Esophagus muscularis mucosa (tissue), 4 donors: Measurements from ENCODE around the gene CCDC9B. TPM values are rescaled to one million over a fixed set of nuclear protein-coding genes. Genes with fewer than 3 reads are reported as not detected.

Source experiments
- DNase-seq: peaks from one replicate; pipeline ENCODE4 v3.0.0-alpha.2; 2017; ENCODE audit errors: extremely low spot score
- H3K27ac ChIP-seq, 4 donors: fragments of 200-600 bp; sonication (generic); replicated peaks in 1 of 4; 1 replicate in 3 of 4; 2 replicates in 1 of 4; pipeline ENCODE4 v1.5.1; 2016 to 2019; ENCODE audit warnings: mild to moderate bottlenecking in 1 of 4
- H3K27me3 ChIP-seq, 4 donors: fragments of 200-600 bp; sonication (generic); one replicate each; pipeline versions ENCODE4 v1.5.1 to v1.6.0; 2016 to 2019
- H3K36me3 ChIP-seq, 4 donors: fragments of 200-600 bp; sonication (generic); one replicate each; pipeline ENCODE4 v1.5.1; 2016 to 2019
- H3K4me1 ChIP-seq, 4 donors: fragments of 200-600 bp; sonication (generic); one replicate each; pipeline ENCODE4 v1.5.1; 2016 to 2019
- H3K4me3 ChIP-seq, 4 donors: fragments of 200-600 bp; sonication (generic); 1 replicate in 2 of 4; 2 replicates in 2 of 4; pipeline ENCODE4 v1.5.1; 2016 to 2019; ENCODE audit warnings: mild to moderate bottlenecking in 4 of 4, moderate library complexity in 1 of 4
- H3K9me3 ChIP-seq, 4 donors: fragments of 200-600 bp; sonication (generic); 1 replicate in 3 of 4; 2 replicates in 1 of 4; pipeline ENCODE4 v1.5.1; 2016 to 2019
- CTCF ChIP-seq, 3 experiments: fragments of 200-600 bp in 2 of 3; fragments of 450-650 bp in 1 of 3; sonication (generic) in 2 of 3; IDR thresholded peaks; one replicate each; pipeline ENCODE4 v1.5.1; 2017 to 2019; ENCODE audit warnings: antibody characterized with exemption in 3 of 3, mild to moderate bottlenecking in 2 of 3, moderate library complexity in 1 of 3
- EP300 ChIP-seq: sonication (generic); formaldehyde crosslinking; IDR thresholded peaks from one replicate; pipeline ENCODE4 v1.6.1; 2017; ENCODE audit warnings: antibody characterized with exemption
- POLR2A ChIP-seq: fragments of 450-650 bp; IDR thresholded peaks from one replicate; pipeline ENCODE4 v1.6.1; 2017; ENCODE audit warnings: antibody characterized with exemption, moderate library complexity, mild to moderate bottlenecking, low read depth
- POLR2AphosphoS5 ChIP-seq, 2 donors: sonication (generic); formaldehyde crosslinking; IDR thresholded peaks; one replicate each; pipeline ENCODE4 v1.6.1; 2017; ENCODE audit warnings: antibody characterized with exemption in 2 of 2
- WGBS: methylation state at CpG from one replicate; pipeline ENCODE4 v1.1.5; 2018; 5-methylcytosine and 5-hydroxymethylcytosine counted together
- intact Hi-C: fragments of 100-400 bp; cut with DNase I; formaldehyde crosslinking; loops from one replicate; pipeline ENCODE4 v1.15.1; 2023
- total RNA-seq, 4 donors: library from RNA; depleted of rRNA; stranded (reverse); fragments of >200 nt; gene quantifications; one replicate each; pipeline versions ENCODE4 v1.1.0 to v1.2.1, GENCODE V29; 2016

CCDC9B gene
- total RNA-seq, 4 donors from 2014 or later, result 22.9 to 82.6 (median 56.3) TPM

- H3K27ac ChIP-seq, result no peak overlapping the region
- H3K4me3 ChIP-seq, result no peak overlapping the region
- peaks cover 0 to 25% (median 17%) of the 10 kb centered on the region in 4 donors for H3K4me1 ChIP-seq
- no peaks in the 10 kb centered on the region for H3K36me3 ChIP-seq
- H3K27me3 ChIP-seq, result peaks cover 0 to 4% (median 0%) of the 10 kb centered on the region in 4 donors
- intact Hi-C loops, result no loop called here
- H3K9me3 ChIP-seq, result no peaks in the 10 kb centered on the region
- no peak for DNase-seq
- TF ChIP-seq POLR2AphosphoS5 (IDR thresholded peaks at IDR 0.05) (no peak), CTCF (IDR thresholded peaks at IDR 0.05) (no peak), EP300 (no peak), POLR2A (no peak)
- WGBS, result 79% methylated on average over 8 of the region's 8 CpGs
Observed at GRCh38 chr15:40309344-40309862, 31.3 kb downstream of the CCDC9B start.

GRCh38 chr15:40307421-40308211, 33.1 kb downstream of the CCDC9B start, which contains the start of gene PLCB2:
Gene PLCB2 (minus strand): TSS chr15:40307935. CDS start chr15:40307672, 263 bp downstream.
- Histone ChIP-seq H3K27me3 (peaks cover 0 to 4% (median 0%) of the 10 kb centered on the region in 4 donors), H3K4me3 (peak within 1 kb of the TSS; percentile 18 to 45 (median 29)), H3K27ac (peak within 1 kb of the TSS in 3 of 4 donors; percentile 34 to 55 (median 54)), H3K4me1 (peaks cover 0 to 15% (median 7%) of the 10 kb centered on the region in 4 donors), H3K36me3 (no peaks in the 10 kb centered on the region), H3K9me3 (no peaks in the 10 kb centered on the region)
- TF ChIP-seq CTCF (IDR thresholded peaks at IDR 0.05), result peak; percentile 11 to 20 (median 14)
- TF ChIP-seq EP300, result no peak
- peak in 1 of 2 donors; percentile 30 for TF ChIP-seq POLR2AphosphoS5 (IDR thresholded peaks at IDR 0.05)
- TF ChIP-seq POLR2A, result no peak
- intact Hi-C loops, result no loop called here
- 55% methylated on average over 7 of the region's 15 CpGs for WGBS
- no peak for DNase-seq

GRCh38 chr15:40306908-40307307, 33.8 kb downstream of the CCDC9B start:
- Histone ChIP-seq H3K27me3 (peaks cover 0 to 11% (median 0%) of the 10 kb centered on the region in 4 donors), H3K36me3 (no peaks in the 10 kb centered on the region), H3K27ac (no peak overlapping the region), H3K4me3 (peak overlapping the region; percentile 18 to 45 (median 29)), H3K9me3 (no peaks in the 10 kb centered on the region), H3K4me1 (peaks cover 0 to 15% (median 7%) of the 10 kb centered on the region in 4 donors)
- TF ChIP-seq POLR2A (no peak), EP300 (no peak), POLR2AphosphoS5 (IDR thresholded peaks at IDR 0.05) (no peak), CTCF (IDR thresholded peaks at IDR 0.05) (no peak)
- 73% methylated on average over 7 of the region's 7 CpGs for WGBS
- intact Hi-C loops, result no loop called here
- DNase-seq, result no peak

GRCh38 chr15:40306371-40306770, 34.4 kb downstream of the CCDC9B start:
- H3K27me3 ChIP-seq, result peaks cover 0 to 13% (median 0%) of the 10 kb centered on the region in 4 donors
- no peak for DNase-seq
- no peak overlapping the region for H3K27ac ChIP-seq
- no peaks in the 10 kb centered on the region for H3K36me3 ChIP-seq
- WGBS, result 92% methylated on average over 4 of the region's 5 CpGs
- H3K4me1 ChIP-seq, result peaks cover 0 to 15% (median 7%) of the 10 kb centered on the region in 4 donors
- peak overlapping the region; percentile 18 to 45 (median 29) for H3K4me3 ChIP-seq
- intact Hi-C loops, result no loop called here
- TF ChIP-seq CTCF (IDR thresholded peaks at IDR 0.05), result no peak
- TF ChIP-seq POLR2A, result no peak
- TF ChIP-seq POLR2AphosphoS5 (IDR thresholded peaks at IDR 0.05), result no peak
- no peak for TF ChIP-seq EP300
- no peaks in the 10 kb centered on the region for H3K9me3 ChIP-seq
